Upper lobe of right lung (tissue), 1 donor: Measurements from ENCODE around the gene ZCCHC4. TPM values are rescaled to one million over a fixed set of nuclear protein-coding genes. Genes with fewer than 3 reads are reported as not detected.

Source experiments
- ATAC-seq: fragments of 200-7000 bp; cut with Tn5 transposase; one replicate; pipeline ENCODE4 v1.9.1; 2020; ENCODE audit warnings: mild to moderate bottlenecking, moderate library complexity
- DNase-seq: peaks from one replicate; pipeline ENCODE4 v3.0.0-alpha.2; 2020
- H3K27ac ChIP-seq: fragments of 200-600 bp; one replicate; pipeline ENCODE4 v1.8.0; 2022
- H3K27me3 ChIP-seq: fragments of 200-600 bp; one replicate; pipeline ENCODE4 v1.8.0; 2022; ENCODE audit warnings: mild to moderate bottlenecking
- H3K36me3 ChIP-seq: fragments of 200-600 bp; one replicate; pipeline ENCODE4 v1.8.0; 2022
- H3K4me1 ChIP-seq: fragments of 200-600 bp; one replicate; pipeline ENCODE4 v1.8.0; 2022
- H3K4me3 ChIP-seq: fragments of 200-600 bp; one replicate; pipeline ENCODE4 v1.8.0; 2022; ENCODE audit warnings: mild to moderate bottlenecking
- H3K9me3 ChIP-seq: fragments of 200-600 bp; one replicate; pipeline ENCODE4 v1.8.0; 2022
- intact Hi-C: fragments of 100-400 bp; cut with DNase I; formaldehyde crosslinking; loops from one replicate; pipeline ENCODE4 v1.11.0; 2022
- total RNA-seq: library from RNA; stranded (reverse); fragmentation: NEBNext Ultra II Directional; extraction: Animal tissue kit (Norgen Biotek cat#: 25700); gene quantifications from one replicate; pipeline ENCODE4 v1.2.1, GENCODE V29; 2021
- TF ChIP-seq, protein P1 (sequence below): fragments of 200-600 bp; IDR thresholded peaks from one replicate; pipeline ENCODE4 v1.8.0; 2022; ENCODE audit warnings: antibody characterized with exemption
- donor health status: DM: no; HTN: yes; CAD: no; lungs with severe emphysema.

ZCCHC4 gene
- total RNA-seq, 1 donor from 2014 or later: 10.2 TPM

GRCh38 chr4:25302626-25303025, 9.9 kb upstream of the ZCCHC4 start:
- Histone ChIP-seq H3K4me1 (no peaks in the 10 kb centered on the region), H3K27ac (no peak overlapping the region), H3K4me3 (no peak overlapping the region), H3K9me3 (no peaks in the 10 kb centered on the region), H3K27me3 (no peaks in the 10 kb centered on the region), H3K36me3 (no peaks in the 10 kb centered on the region)
- intact Hi-C loops: no loop called here
- ATAC-seq (no peak), DNase-seq (no peak)
- TF ChIP-seq, protein P1, sequence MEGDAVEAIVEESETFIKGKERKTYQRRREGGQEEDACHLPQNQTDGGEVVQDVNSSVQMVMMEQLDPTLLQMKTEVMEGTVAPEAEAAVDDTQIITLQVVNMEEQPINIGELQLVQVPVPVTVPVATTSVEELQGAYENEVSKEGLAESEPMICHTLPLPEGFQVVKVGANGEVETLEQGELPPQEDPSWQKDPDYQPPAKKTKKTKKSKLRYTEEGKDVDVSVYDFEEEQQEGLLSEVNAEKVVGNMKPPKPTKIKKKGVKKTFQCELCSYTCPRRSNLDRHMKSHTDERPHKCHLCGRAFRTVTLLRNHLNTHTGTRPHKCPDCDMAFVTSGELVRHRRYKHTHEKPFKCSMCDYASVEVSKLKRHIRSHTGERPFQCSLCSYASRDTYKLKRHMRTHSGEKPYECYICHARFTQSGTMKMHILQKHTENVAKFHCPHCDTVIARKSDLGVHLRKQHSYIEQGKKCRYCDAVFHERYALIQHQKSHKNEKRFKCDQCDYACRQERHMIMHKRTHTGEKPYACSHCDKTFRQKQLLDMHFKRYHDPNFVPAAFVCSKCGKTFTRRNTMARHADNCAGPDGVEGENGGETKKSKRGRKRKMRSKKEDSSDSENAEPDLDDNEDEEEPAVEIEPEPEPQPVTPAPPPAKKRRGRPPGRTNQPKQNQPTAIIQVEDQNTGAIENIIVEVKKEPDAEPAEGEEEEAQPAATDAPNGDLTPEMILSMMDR: no peak

- TF ChIP-seq, protein P1: no peak
- Histone ChIP-seq H3K27me3 (no peaks in the 10 kb centered on the region), H3K4me1 (no peaks in the 10 kb centered on the region), H3K27ac (no peak overlapping the region), H3K36me3 (no peaks in the 10 kb centered on the region), H3K4me3 (no peak overlapping the region), H3K9me3 (no peaks in the 10 kb centered on the region)
- ATAC-seq (no peak), DNase-seq (no peak)
- intact Hi-C loops: no loop called here
Measured at GRCh38 chr4:25303578-25303977, 9.0 kb upstream of the ZCCHC4 start.

DNA sequence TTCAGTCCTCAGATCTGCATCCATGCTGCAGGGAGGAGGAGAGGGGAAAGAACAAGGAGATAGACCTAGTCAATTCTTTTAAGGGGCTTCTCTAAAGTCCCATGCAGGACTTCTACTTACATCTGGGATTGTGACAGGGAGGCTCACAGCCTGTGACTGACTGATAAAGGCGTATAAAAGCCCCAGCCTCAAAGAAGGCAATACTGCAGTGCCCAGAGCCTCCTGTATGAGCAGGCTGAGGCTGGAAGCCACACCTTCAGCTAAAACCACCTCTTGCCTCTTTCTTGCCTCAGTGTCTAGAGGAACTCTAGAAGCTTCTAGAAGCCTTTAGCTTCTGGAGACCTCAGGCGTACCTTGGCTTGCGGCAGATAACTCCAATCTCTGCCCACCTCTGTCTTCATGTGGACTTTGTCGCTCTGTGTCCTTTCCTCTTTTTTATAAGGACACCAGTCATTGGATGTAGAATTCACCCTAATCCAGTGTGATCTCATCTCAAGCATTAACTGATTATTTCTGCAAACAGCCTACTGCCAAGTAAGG, 6.0 kb upstream of the ZCCHC4 start:
- ATAC-seq: no peak
- Histone ChIP-seq H3K27ac (no peak overlapping the region), H3K36me3 (no peaks in the 10 kb centered on the region), H3K27me3 (no peaks in the 10 kb centered on the region), H3K4me3 (no peak overlapping the region), H3K9me3 (no peaks in the 10 kb centered on the region), H3K4me1 (no peaks in the 10 kb centered on the region)
- TF ChIP-seq, protein P1: no peak
- no peak for DNase-seq
- intact Hi-C loops: no loop called here

GRCh38 chr4:25307596-25307995, 5.0 kb upstream of the ZCCHC4 start:
- H3K9me3 ChIP-seq: no peaks in the 10 kb centered on the region
- H3K4me3 ChIP-seq: no peak overlapping the region
- H3K27ac ChIP-seq: no peak overlapping the region
- intact Hi-C loops: no loop called here
- no peaks in the 10 kb centered on the region for H3K36me3 ChIP-seq
- H3K4me1 ChIP-seq: no peaks in the 10 kb centered on the region
- ATAC-seq: no peak
- no peaks in the 10 kb centered on the region for H3K27me3 ChIP-seq
- TF ChIP-seq, protein P1: no peak
- no peak for DNase-seq

DNA sequence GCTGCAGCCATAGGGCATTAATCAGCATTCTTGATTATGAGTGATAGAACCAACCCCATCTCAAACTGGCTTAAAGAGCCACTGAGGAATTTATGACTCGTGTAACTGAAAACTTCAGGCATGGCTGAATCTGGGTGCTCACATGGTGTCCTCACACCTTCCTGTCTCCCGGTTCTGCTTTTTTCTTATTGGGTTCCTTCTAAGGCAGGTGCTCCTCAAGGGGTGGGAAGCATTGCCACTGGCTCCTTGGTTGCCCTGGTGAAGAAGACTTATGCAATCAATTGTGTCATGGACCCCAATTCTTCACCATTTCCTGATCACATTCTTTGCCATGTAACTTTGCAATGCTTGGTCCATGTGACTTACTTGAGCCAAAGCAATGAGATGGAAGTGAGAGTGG, 4.3 kb upstream of the ZCCHC4 start:
- intact Hi-C loops: no loop called here
- TF ChIP-seq, protein P1: no peak
- H3K27me3 ChIP-seq: no peaks in the 10 kb centered on the region
- H3K4me1 ChIP-seq: peaks cover 4% of the 10 kb centered on the region
- no peaks in the 10 kb centered on the region for H3K9me3 ChIP-seq
- no peak for ATAC-seq
- DNase-seq: no peak
- H3K27ac ChIP-seq: no peak overlapping the region
- no peak overlapping the region for H3K4me3 ChIP-seq
- H3K36me3 ChIP-seq: no peaks in the 10 kb centered on the region

GRCh38 chr4:25308761-25309160, 3.8 kb upstream of the ZCCHC4 start:
- intact Hi-C loops: no loop called here
- no peak for ATAC-seq

More at GRCh38 chr4:25308761-25309160, 3.8 kb upstream of the ZCCHC4 start:
- DNase-seq: no peak
- TF ChIP-seq, protein P1: no peak
- H3K4me3 ChIP-seq: no peak overlapping the region
- H3K27ac ChIP-seq: no peak overlapping the region
- H3K36me3 ChIP-seq: no peaks in the 10 kb centered on the region
- H3K4me1 ChIP-seq: peaks cover 9% of the 10 kb centered on the region
- no peaks in the 10 kb centered on the region for H3K9me3 ChIP-seq
- H3K27me3 ChIP-seq: no peaks in the 10 kb centered on the region
